DOHH2 (cell line): Measurements from ENCODE around the gene AEN.
A peak's percentile ranks its signal among the peaks of the same experiment; 100 is the strongest.

ENCODE experiments used
- H3F3A ChIP-seq: fragments of 200-600 bp; sonication (generic), shearing (Covaris generic); 2 replicates; pipeline ENCODE4 v1.6.0; 2016; ENCODE audit warnings: antibody characterized with exemption, mild to moderate bottlenecking; ENCODE audit not compliant: control insufficient read depth, insufficient read depth
- H3K27ac ChIP-seq: fragments of 200-600 bp; sonication (generic); 2 replicates; pipeline ENCODE4 v1.5.1; 2014; ENCODE audit warnings: low read depth, mild to moderate bottlenecking, low read length, moderate library complexity
- H3K27me3 ChIP-seq: fragments of 200-600 bp; sonication (generic); 2 replicates; pipeline ENCODE4 v1.6.1; 2014; ENCODE audit warnings: mild to moderate bottlenecking, low read length, mixed read lengths; ENCODE audit not compliant: control insufficient read depth
- H3K36me3 ChIP-seq: fragments of 200-600 bp; sonication (generic); 2 replicates; pipeline ENCODE4 v1.6.1; 2014; ENCODE audit warnings: mild to moderate bottlenecking, low read length, moderate library complexity, mixed read lengths; ENCODE audit not compliant: control insufficient read depth
- H3K4me1 ChIP-seq: fragments of 200-600 bp; sonication (generic); 2 replicates; pipeline ENCODE4 v1.6.1; 2014; ENCODE audit warnings: mild to moderate bottlenecking, low read length, mixed read lengths; ENCODE audit not compliant: control insufficient read depth
- H3K4me2 ChIP-seq: fragments of 200-600 bp; sonication (generic); 2 replicates; pipeline ENCODE4 v1.6.0; 2014; ENCODE audit warnings: mild to moderate bottlenecking, low read length, moderate library complexity
- H3K4me3 ChIP-seq: fragments of 200-600 bp; sonication (generic); 2 replicates; pipeline ENCODE4 v1.5.1; 2014; ENCODE audit warnings: mild to moderate bottlenecking, low read length, mixed read lengths
- H3K79me2 ChIP-seq: fragments of 200-600 bp; sonication (generic); 2 replicates; pipeline ENCODE4 v1.6.1; 2014; ENCODE audit warnings: mild to moderate bottlenecking, low read length, mixed read lengths; ENCODE audit not compliant: control insufficient read depth
- H3K9me2 ChIP-seq: fragments of 200-600 bp; sonication (generic); replicated peaks from 2 replicates; pipeline ENCODE4 v1.6.1; 2014; ENCODE audit warnings: mild to moderate bottlenecking, low read length, mixed read lengths; ENCODE audit not compliant: control insufficient read depth
- H3K9me3 ChIP-seq: fragments of 200-600 bp; sonication (generic); 2 replicates; pipeline ENCODE4 v1.6.1; 2014; ENCODE audit warnings: antibody characterized with exemption, low read length, mixed read lengths; ENCODE audit not compliant: control insufficient read depth, insufficient read depth
- H4K20me1 ChIP-seq: fragments of 200-600 bp; sonication (generic); 2 replicates; pipeline ENCODE4 v1.6.0; 2014; ENCODE audit warnings: low read depth, mild to moderate bottlenecking, antibody characterized with exemption, low read length, moderate library complexity; ENCODE audit not compliant: control insufficient read depth, insufficient read depth
- CTCF ChIP-seq: fragments of 200-600 bp; sonication (generic); IDR thresholded peaks from one replicate; pipeline ENCODE4 v1.5.1; 2014; ENCODE audit warnings: antibody characterized with exemption, mild to moderate bottlenecking, low read depth, low read length; ENCODE audit not compliant: poor library complexity, severe bottlenecking
- EZH2phosphoT487 ChIP-seq: fragments of 200-600 bp; sonication (generic); IDR thresholded peaks from 2 replicates; pipeline ENCODE4 v1.6.1; 2017; ENCODE audit warnings: borderline replicate concordance, mild to moderate bottlenecking, antibody characterized with exemption, low read length, moderate library complexity, mixed read lengths

Gene AEN

GRCh38 chr15:88619796-88620195 lies 1.3 kb upstream of the AEN start:
- peaks cover 41% of the 10 kb centered on the region for H3K79me2 ChIP-seq
- no peak overlapping the region for H3K27ac ChIP-seq

GRCh38 chr15:88621789-88622604 lies 857 bp downstream of the AEN start:
- Histone ChIP-seq H3K4me1 (peaks cover 47% of the 10 kb centered on the region), H3K9me3 (no peaks in the 10 kb centered on the region), H3K36me3 (peaks cover 56% of the 10 kb centered on the region), H3K4me2 (peak overlapping the region; percentile 89), H3K4me3 (peak overlapping the region; percentile 96), H3K79me2 (peaks cover 63% of the 10 kb centered on the region), H3F3A (0 out of 2 replicates have a peak, but pooled peaks cover 2% of the 10 kb centered on the region), H3K27ac (peak overlapping the region; percentile 70), H3K9me2 (no peaks in the 10 kb centered on the region), H3K27me3 (no peaks in the 10 kb centered on the region), H4K20me1 (peaks cover 29% of the 10 kb centered on the region)
- TF ChIP-seq CTCF (no peak), EZH2phosphoT487 (no peak)

More at GRCh38 chr15:88619796-88620195, 1.3 kb upstream of the AEN start:
- H3K9me3 ChIP-seq = no peaks in the 10 kb centered on the region
- no peak overlapping the region for H3K4me3 ChIP-seq
- peaks cover 35% of the 10 kb centered on the region for H3K36me3 ChIP-seq
- no peak overlapping the region for H3K4me2 ChIP-seq
- 0 out of 2 replicates have a peak, but pooled peaks cover 2% of the 10 kb centered on the region for H3F3A ChIP-seq
- H4K20me1 ChIP-seq = peaks cover 12% of the 10 kb centered on the region
- H3K9me2 ChIP-seq = no peaks in the 10 kb centered on the region
- H3K4me1 ChIP-seq = peaks cover 34% of the 10 kb centered on the region
- TF ChIP-seq CTCF (no peak), EZH2phosphoT487 (no peak)
- no peaks in the 10 kb centered on the region for H3K27me3 ChIP-seq

- H3K27me3 ChIP-seq = no peaks in the 10 kb centered on the region
- peaks cover 69% of the 10 kb centered on the region for H3K79me2 ChIP-seq
- peaks cover 62% of the 10 kb centered on the region for H3K36me3 ChIP-seq
- H3K9me3 ChIP-seq = no peaks in the 10 kb centered on the region
- peak overlapping the region; percentile 89 for H3K4me2 ChIP-seq
- H3F3A ChIP-seq = 0 out of 2 replicates have a peak, but pooled peaks cover 2% of the 10 kb centered on the region
- peak overlapping the region; percentile 70 for H3K27ac ChIP-seq
- H3K4me1 ChIP-seq = peaks cover 53% of the 10 kb centered on the region
- H3K9me2 ChIP-seq = no peaks in the 10 kb centered on the region
- TF ChIP-seq CTCF = no peak
- H3K4me3 ChIP-seq = peak overlapping the region; percentile 96
- peaks cover 30% of the 10 kb centered on the region for H4K20me1 ChIP-seq
These were observed 1.4 kb downstream of the AEN start for GRCh38 chr15:88622605-88622975.
